Skin epidermis (tissue), 12 donors: ENCODE data around the gene OSBPL3.
"Not testable (repeated sequence)": the region's sequence is repeated elsewhere in the genome, so short reads cannot be mapped to it uniquely, and the experiment has no call there.

Experiments
- H3K27ac ChIP-seq, 21 experiments: fragments of 200-600 bp; sonication (generic) in 11 of 21; one replicate each; pipeline ENCODE4 v1.5.0; 2020; ENCODE audit warnings: mild to moderate bottlenecking in 3 of 21, inconsistent platforms in 2 of 21, moderate library complexity in 2 of 21
- H3K4me3 ChIP-seq, 7 experiments: fragments of 200-600 bp; sonication (generic) in 2 of 7; one replicate each; pipeline ENCODE4 v1.5.0; 2020; ENCODE audit warnings: inconsistent platforms in 2 of 7, mild to moderate bottlenecking in 2 of 7, moderate library complexity in 1 of 7

The OSBPL3 gene

GRCh38 chr7:24824400-24824799, 155.6 kb downstream of the OSBPL3 start:
- Histone ChIP-seq H3K4me3 (no peak overlapping the region), H3K27ac (peak overlapping the region in 8 of 21 experiments; percentile 22 to 68 (median 53))

GRCh38 chr7:24821754-24822054, 158.3 kb downstream of the OSBPL3 start:
- H3K27ac ChIP-seq, result peak overlapping the region in 20 of 21 experiments; percentile 34 to 86 (median 79)

GRCh38 chr7:24821045-24821753, 158.8 kb downstream of the OSBPL3 start:
- H3K27ac ChIP-seq, result peak overlapping the region in 20 of 21 experiments; percentile 63 to 86 (median 79)

More at GRCh38 chr7:24821754-24822054, 158.3 kb downstream of the OSBPL3 start:
- no peak overlapping the region for H3K4me3 ChIP-seq

GRCh38 chr7:24820730-24821044, 159.3 kb downstream of the OSBPL3 start:
- peak overlapping the region in 18 of 21 experiments; percentile 7 to 86 (median 78) for H3K27ac ChIP-seq
- no peak overlapping the region for H3K4me3 ChIP-seq

More at GRCh38 chr7:24821045-24821753, 158.8 kb downstream of the OSBPL3 start:
- H3K4me3 ChIP-seq, result no peak overlapping the region

- Histone ChIP-seq H3K4me3 (no peak overlapping the region), H3K27ac (peak overlapping the region in 14 of 21 experiments; percentile 7 to 86 (median 80))
Observed at GRCh38 chr7:24819916-24820689, 159.9 kb downstream of the OSBPL3 start.

- no peak overlapping the region for H3K27ac ChIP-seq
Observed at GRCh38 chr7:24817339-24817738, 162.6 kb downstream of the OSBPL3 start.

GRCh38 chr7:24816868-24817267, 163.1 kb downstream of the OSBPL3 start:
- Histone ChIP-seq H3K27ac (no peak overlapping the region), H3K4me3 (no peak overlapping the region)

More at GRCh38 chr7:24817339-24817738, 162.6 kb downstream of the OSBPL3 start:
- no peak overlapping the region for H3K4me3 ChIP-seq

- no peak overlapping the region for H3K27ac ChIP-seq
Observed at GRCh38 chr7:24812305-24812945, 167.6 kb downstream of the OSBPL3 start.

GRCh38 chr7:24808518-24808917, 171.5 kb downstream of the OSBPL3 start:
- H3K4me3 ChIP-seq, result no peak overlapping the region
- H3K27ac ChIP-seq, result no peak overlapping the region

More at GRCh38 chr7:24812305-24812945, 167.6 kb downstream of the OSBPL3 start:
- no peak overlapping the region for H3K4me3 ChIP-seq

- no peak overlapping the region for H3K4me3 ChIP-seq
- H3K27ac ChIP-seq, result no peak overlapping the region
Observed at GRCh38 chr7:24802300-24802699, 177.7 kb downstream of the OSBPL3 start.

- Histone ChIP-seq H3K27ac (no peak overlapping the region), H3K4me3 (no peak overlapping the region)
Observed at GRCh38 chr7:24801883-24802282, 178.1 kb downstream of the OSBPL3 start.

GRCh38 chr7:24800667-24801066, 179.3 kb downstream of the OSBPL3 start:
- no peak overlapping the region for H3K27ac ChIP-seq

GRCh38 chr7:24800073-24800472, 179.9 kb downstream of the OSBPL3 start:
- Histone ChIP-seq H3K27ac (no peak overlapping the region), H3K4me3 (no peak overlapping the region)

More at GRCh38 chr7:24800667-24801066, 179.3 kb downstream of the OSBPL3 start:
- no peak overlapping the region for H3K4me3 ChIP-seq

GRCh38 chr7:24799506-24799905, 180.5 kb downstream of the OSBPL3 start:
- Histone ChIP-seq H3K27ac (no peak overlapping the region), H3K4me3 (no peak overlapping the region)

GRCh38 chr7:24798261-24798660, 181.7 kb downstream of the OSBPL3 start:
- no peak overlapping the region for H3K27ac ChIP-seq
- no peak overlapping the region for H3K4me3 ChIP-seq

GRCh38 chr7:24797270-24797669, 182.7 kb downstream of the OSBPL3 start:
- Histone ChIP-seq H3K4me3 (no peak overlapping the region), H3K27ac (no peak overlapping the region)

- H3K4me3 ChIP-seq, result no peak overlapping the region
- H3K27ac ChIP-seq, result no peak overlapping the region
Observed at GRCh38 chr7:24795407-24795767, 184.6 kb downstream of the OSBPL3 start.

- not testable (repeated sequence) for H3K27ac ChIP-seq, H3K4me3 ChIP-seq
Observed at GRCh38 chr7:24794751-24795406, 185.1 kb downstream of the OSBPL3 start.

GRCh38 chr7:24793982-24794648, 185.9 kb downstream of the OSBPL3 start:
- no peak overlapping the region for H3K4me3 ChIP-seq
- H3K27ac ChIP-seq, result no peak overlapping the region
